ENCODE measurements around the gene GPR85.
"Not testable (repeated sequence)": the region's sequence is repeated elsewhere in the genome, so short reads cannot be mapped to it uniquely, and the experiment has no call there.

Gene GPR85

DNA sequence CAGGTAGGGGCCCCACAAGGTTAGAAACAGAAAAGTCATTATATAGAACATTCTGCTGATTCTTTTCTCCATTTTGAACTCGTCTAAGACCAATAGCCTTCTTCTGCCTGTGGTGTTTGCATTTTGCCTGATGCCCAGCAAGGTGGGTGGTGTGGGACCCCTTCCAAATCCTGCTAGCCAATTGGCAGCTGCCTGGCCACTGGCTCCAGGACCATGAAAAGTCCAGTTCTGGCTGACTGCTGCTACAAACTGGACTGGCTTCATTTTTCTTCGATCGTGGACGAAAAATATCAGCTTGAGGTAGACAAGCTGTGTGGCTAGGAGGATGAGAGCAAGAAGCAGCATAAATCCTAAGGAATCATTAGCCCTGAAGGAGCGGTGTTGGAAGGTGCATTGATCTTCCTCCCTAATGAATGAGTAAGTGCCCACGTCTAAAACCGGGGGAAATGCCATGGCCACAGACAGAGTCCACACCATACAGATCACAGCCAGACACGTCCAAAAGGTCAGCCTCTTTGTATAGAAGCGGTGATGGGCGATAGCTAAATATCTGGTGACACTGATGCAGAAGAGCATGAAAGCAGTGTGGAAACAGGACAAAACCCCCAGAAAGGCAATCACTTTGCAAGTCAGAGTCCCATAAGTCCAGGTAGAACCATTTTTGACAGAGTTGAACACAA is 2.7 kb downstream of the GPR85 start:
- no peak for DNase-seq (ENCODE audit: low spot score)

DNA sequence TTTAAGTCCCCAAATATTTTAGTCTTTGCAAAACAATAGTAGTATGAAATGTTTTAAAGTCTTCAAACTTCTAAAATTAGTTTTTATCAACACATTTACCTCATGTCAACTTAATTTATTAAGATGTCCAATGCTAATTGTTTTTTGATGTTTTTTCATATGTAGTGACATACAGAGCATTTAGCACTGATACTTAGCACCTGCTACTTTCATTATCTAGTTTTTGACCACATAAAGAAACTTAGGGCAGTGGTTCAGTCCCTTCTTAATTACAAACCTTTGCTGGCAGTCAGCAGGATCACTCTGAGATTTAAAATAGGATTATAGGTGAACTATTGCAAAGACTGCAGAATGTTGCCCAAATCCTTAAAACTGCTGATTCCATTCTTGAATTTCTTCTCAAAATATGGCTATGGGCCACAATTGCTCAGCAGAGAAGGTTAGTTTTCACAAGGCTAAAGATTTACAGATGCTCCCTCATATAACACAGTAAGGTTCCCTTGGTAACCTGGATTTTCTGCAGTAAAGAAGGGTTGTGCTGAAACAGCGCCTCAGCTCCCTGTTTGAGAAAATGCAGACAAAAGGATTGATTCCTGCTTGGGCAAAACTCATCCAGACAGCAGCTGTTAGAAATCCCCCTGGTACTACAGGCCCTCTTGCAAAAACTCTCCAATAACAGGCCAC is 3.4 kb downstream of the GPR85 start:
- DNase-seq (ENCODE audit: low spot score): no peak

DNA sequence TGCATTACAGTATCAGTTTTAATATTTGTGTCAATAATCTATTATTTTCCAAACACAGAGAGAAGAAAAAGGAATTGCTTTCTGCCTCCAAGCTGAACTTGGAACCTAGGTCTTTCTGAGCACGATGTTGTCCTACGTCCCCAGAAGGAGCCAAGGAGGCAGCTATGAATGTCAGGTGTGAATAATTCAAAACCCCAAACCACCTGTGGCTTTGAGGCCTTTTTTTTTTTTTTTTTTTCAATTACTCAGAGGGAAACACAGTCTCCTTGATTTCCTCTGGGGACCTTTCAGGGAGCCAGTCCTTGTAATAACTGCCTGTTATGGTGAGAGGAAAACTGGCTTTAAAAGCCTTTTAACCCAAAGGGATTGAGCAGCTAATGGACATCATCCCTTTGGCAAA is 8.3 kb downstream of the GPR85 start:
- no peak for DNase-seq (ENCODE audit: low spot score)

DNA sequence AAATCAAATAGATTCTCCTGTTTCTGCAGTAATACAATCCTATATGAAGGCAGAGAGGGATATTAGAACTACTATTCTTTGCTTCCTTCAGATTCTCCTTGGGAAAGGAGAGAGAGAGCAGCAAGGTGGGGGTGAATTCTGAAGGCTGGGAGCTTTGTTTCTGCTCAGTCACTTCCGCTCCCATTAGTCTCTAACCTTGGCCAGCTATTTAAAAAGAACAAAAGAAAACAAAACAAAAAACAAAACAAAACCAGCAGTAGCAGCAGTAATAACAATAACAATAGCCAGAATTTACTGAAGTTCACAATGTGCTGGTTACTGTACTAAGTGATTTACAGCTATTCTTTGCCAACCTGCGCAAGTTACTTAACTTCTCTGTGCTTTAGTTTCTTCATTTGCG is 9.9 kb downstream of the GPR85 start:
- no peak for DNase-seq (ENCODE audit: low spot score)

DNA sequence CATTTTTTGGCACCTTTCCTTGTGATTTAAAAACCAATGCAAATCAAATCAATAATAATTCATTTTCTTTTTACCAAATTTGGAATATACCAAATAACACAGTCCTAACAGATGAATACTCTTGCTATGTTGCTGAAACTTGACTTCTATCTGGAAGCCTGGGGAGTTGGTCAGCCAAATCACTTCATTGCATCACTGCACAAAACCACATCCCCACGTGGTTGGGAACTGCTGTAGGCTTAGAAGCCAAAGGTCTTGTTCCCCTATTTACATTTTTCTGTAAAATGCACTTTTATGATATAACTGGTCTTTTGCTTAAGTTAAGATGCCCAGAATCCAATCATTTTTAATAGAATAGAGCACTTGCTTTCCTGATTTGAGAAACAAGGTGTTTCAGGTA is 15.2 kb downstream of the GPR85 start:
- no peak for DNase-seq (ENCODE audit: low spot score)

DNA sequence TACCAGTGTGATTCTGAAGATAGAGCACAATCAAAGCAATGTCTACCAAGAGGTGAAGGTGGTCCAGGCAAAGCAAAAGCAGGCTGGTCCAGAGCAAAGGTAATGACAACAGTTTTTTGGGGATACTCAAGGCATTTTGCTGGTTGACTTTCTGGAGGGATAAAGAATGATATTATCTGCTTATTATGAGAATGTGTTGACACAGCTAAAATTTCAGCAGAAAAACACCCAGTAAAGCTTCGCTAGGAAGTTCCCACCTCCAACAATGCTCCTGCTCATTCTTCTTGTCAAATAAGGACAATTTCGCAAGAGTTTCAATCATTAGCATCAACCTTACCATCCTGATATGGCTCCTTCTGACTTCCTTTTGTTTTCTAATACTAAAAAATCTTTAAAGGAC is 24.1 kb downstream of the GPR85 start:
- no peak for DNase-seq (ENCODE audit: low spot score)

DNA sequence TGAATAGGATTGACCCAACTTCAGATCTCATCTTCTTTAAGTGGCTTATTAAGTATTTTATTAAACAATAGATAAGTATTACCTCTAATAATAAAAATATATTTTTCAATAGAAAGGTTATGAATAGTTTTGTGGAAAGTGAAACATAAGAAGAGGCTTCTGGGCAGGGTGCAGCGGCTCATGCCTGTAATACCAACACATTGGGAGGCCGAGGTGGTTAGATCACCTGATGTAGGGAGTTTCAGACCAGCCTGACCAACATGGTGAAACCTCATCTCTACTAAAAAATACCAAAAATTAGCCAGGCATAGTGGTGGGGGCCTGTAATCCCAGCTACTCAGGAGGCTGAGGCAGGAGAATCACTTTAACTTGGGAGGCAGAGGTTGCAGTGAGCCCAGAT is 26.5 kb downstream of the GPR85 start:
- no peak for DNase-seq (ENCODE audit: low spot score)

DNA sequence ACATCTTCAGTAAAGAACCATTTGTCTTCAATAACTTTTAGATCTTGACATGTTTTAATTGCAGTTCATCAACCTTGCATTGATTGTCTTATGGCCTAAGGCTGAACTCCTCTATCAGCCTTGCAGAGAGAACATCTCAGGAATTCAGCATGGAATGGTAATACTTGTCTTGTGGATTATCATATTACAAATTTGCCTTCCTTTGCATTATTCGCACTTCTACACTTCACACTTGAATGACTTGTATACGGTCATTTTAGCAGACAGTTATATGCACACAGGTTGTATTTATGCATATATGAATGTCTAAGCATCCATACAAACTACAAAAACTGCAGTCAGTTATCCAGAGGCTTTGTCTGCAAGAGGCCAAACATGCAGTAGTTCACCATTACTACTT is 31.7 kb downstream of the GPR85 start:
- DNase-seq (ENCODE audit: low spot score): no peak

DNA sequence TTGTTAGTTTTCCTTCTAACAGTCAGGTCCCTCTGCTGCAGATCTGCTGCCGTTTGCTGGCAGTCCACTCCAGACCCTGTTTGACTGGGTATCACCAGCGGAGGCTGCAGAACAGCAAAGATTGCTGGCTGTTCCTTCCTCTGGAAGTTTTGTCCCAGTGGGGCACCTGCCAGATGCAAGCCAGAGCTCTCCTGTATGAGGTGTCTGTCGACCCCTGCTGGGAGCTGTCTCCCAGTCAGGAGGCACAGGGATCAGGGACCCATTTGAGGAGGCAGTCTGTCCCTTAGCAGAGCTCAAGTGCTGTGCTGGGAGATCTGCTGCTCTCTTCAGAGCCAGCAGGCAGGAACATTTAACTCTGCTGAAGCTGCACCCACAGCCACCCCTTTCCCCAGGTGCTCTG is 32.4 kb downstream of the GPR85 start:
- DNase-seq (ENCODE audit: low spot score): not testable (repeated sequence)

DNA sequence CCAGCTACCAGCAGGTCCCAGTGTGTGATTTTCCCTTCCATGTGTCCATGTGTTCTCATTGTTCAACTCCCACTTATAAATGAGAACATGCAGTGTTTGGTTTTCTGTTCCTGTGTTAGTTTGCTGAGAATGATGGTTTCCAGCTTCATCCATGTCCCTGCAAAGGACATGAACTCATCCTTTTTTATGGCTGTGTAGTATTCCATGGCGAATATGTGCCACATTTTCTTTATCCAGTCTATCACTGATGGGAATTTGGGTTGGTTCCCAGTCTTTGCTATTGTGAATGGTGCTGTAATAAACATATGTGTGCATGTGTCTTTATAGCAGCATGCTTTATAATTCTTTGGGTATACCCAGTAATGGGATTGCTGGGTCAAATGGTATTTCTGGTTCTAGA is 37.4 kb downstream of the GPR85 start:
- DNase-seq (ENCODE audit: low spot score): not testable (repeated sequence)

DNA sequence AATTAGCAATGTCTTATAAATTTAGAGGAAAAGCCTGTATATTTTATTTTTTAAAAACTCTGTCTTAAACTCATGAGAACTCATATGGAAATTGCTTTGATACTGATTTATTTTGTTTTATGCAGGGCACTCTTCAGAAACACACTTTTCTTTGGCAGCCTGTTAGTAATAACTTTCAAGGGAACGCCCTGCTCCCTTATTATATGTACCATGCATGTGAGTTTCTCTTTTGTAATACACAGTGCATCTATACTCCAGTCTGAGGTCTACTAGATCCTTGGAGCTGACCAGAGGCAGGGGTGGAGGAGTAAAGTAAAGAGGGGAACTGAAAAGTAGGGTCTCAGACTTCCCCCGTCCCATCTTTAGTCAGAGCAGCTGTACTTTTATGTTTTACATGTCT is 40.2 kb downstream of the GPR85 start:
- DNase-seq (ENCODE audit: low spot score): no peak

DNA sequence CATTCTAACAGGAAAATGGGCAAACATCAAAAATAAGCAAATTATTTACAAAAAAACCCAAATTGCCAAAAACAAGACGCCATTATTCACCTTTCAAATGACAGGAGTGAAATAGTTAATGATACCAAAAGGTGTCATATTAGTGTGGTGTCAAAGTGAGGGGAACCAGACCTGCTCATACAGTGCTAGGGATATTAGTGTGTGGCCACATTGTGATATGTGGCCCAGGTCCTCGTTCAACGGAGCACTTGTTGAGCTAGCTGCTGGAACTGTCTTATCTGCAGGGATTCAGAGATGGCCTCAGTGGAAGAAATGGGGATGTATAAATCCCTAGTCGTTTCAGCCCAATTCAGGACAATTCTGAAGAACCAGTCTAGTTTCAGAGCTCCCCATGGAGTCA is 41.2 kb downstream of the GPR85 start:
- DNase-seq (ENCODE audit: low spot score): no peak

DNA sequence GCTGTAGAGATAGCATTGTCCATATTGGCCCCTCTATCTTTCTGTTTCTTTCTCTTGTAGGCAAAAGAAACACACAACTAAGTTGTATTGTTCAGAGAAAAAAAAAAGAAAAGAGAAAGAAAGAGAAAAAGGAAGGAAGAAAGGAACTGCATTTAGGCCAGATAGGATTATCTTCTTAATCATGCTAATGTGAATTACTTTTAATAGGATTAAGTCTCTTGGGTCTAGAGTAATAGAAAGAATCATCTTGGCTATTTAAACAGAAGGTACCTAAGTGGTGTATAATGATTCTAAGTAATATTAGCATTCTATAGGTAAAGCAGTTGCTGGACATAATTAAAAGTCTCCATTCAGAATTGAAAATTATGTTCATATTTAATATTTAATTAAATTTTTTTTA is 42.2 kb downstream of the GPR85 start:
- no peak for DNase-seq (ENCODE audit: low spot score)

DNA sequence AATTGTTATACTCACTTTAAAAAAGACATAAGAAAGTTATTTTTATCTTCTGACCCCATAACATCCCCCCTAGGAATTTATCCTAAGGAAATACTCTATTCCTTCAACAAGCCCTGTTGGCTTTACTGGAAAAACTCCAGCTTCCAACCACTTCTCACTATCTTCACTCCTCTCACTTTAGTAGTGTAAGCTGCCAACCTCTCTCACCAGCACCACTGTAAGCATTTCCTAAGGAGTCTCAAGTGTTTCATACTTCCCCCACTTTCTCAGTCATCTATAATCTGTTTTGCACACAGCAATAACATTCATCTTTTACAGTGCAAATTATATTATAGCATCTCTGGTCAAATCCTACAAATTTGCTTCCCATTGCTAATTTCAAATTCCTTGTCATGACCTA is 45.8 kb downstream of the GPR85 start:
- no peak for DNase-seq (ENCODE audit: low spot score)

DNA sequence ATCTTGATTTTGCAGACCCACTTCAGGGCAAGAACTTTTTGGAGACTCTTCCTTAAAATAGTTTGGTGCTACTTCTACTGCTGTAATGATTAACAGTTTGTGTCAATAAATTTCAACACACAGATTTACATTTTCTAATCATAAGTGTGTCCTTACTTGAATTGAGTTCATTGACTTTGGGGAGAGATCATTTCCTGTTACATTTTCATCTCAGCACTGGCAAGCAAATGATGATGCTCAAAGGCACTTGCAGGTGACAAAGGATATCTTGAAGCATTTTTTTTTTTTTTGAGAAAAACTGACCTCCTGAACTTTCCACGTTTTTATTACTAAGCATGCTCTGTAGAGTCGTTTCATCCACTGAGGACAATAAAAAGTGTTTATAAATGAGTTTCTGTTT is 52.7 kb downstream of the GPR85 start:
- DNase-seq (ENCODE audit: low spot score): no peak

Data from activated CD4-positive, alpha-beta T cell treated with anti-CD3 and anti-CD28 coated beads, Interleukin-2, Interleukin-4, amounts not matched to agents 100 ng/mL and 50 ng/mL, durations not matched to agents 16 hours and 8 hours (primary cell).